HepG2 (cell line): Measurements from ENCODE around the gene BICDL2. TPM values are rescaled to one million over a fixed set of nuclear protein-coding genes. Genes with fewer than 3 reads are reported as not detected.

ENCODE experiments used
- CHD2 ChIP-seq: IDR thresholded peaks from 2 replicates; pipeline ENCODE4 v1.6.1; 2011; ENCODE audit warnings: low read depth, low read length, improper control_type of control experiment
- DMAP1 ChIP-seq: IDR thresholded peaks from 2 replicates; pipeline ENCODE4 v1.6.1; 2016
- ETV5 ChIP-seq: IDR thresholded peaks from 2 replicates; pipeline ENCODE4 v1.6.1; 2018; ENCODE audit warnings: missing biosample characterization, missing genetic modification reagents, inconsistent platforms, borderline replicate concordance
- EZH2 ChIP-seq: conservative IDR thresholded peaks from 2 replicates; pipeline ENCODE4 v1.6.1; 2012; ENCODE audit warnings: mild to moderate bottlenecking, low read depth, low read length, moderate library complexity
- IRF2 ChIP-seq: IDR thresholded peaks from 2 replicates; pipeline ENCODE4 v1.6.1; 2018; ENCODE audit warnings: missing genetic modification reagents, missing compliant biosample characterization
- MXD1 ChIP-seq: sonication (generic); formaldehyde crosslinking; IDR thresholded peaks from 2 replicates; pipeline ENCODE4 v1.4.0; 2020; ENCODE audit warnings: mild to moderate bottlenecking, missing genetic modification reagents
- NFYB ChIP-seq: sonication (generic); formaldehyde crosslinking; IDR thresholded peaks from 2 replicates; pipeline ENCODE4 v1.4.0; 2020; ENCODE audit warnings: missing genetic modification reagents
- NFYC ChIP-seq: IDR thresholded peaks from 2 replicates; pipeline ENCODE4 v1.6.1; 2016; ENCODE audit warnings: missing genetic modification reagents, missing compliant biosample characterization
- NR2C2 ChIP-seq: sonication (generic); formaldehyde crosslinking; IDR thresholded peaks from 2 replicates; pipeline ENCODE4 v1.4.0; 2020; ENCODE audit warnings: missing genetic modification reagents, mild to moderate bottlenecking, moderate library complexity, borderline replicate concordance
- PCBP2 ChIP-seq: fragments of 200-400 bp; formaldehyde crosslinking; optimal IDR thresholded peaks from 2 replicates; pipeline ENCODE3; 2018; ENCODE audit warnings: low read length, low read depth; ENCODE audit not compliant: poor library complexity, severe bottlenecking
- PHF8 ChIP-seq: sonication (generic); formaldehyde crosslinking; IDR thresholded peaks from 2 replicates; pipeline ENCODE4 v1.5.0; 2020; ENCODE audit warnings: missing genetic modification reagents
- SMARCC2 ChIP-seq: fragments of 450-650 bp; IDR thresholded peaks from 2 replicates; pipeline ENCODE4 v1.6.1; 2017; ENCODE audit warnings: antibody characterized with exemption, mild to moderate bottlenecking
- SOX6 ChIP-seq, 2 experiments: fragments of 450-650 bp in 1 of 2; sonication (generic) in 1 of 2; formaldehyde crosslinking in 1 of 2; IDR thresholded peaks; 2 replicates each; pipeline versions ENCODE4 v1.4.0 to v1.6.1; 2017 to 2020; ENCODE audit warnings: antibody characterized with exemption in 1 of 2, mild to moderate bottlenecking in 1 of 2, missing genetic modification reagents in 1 of 2
- TGIF2 ChIP-seq: IDR thresholded peaks from 2 replicates; pipeline ENCODE4 v1.6.1; 2016; ENCODE audit warnings: control low read depth, missing compliant biosample characterization
- ZNF263 ChIP-seq: sonication (generic); formaldehyde crosslinking; IDR thresholded peaks from 2 replicates; pipeline ENCODE4 v1.4.0; 2020; ENCODE audit warnings: missing genetic modification reagents
- ZNF3 ChIP-seq: IDR thresholded peaks from 2 replicates; pipeline ENCODE4 v1.7.0; 2017; ENCODE audit warnings: inconsistent platforms
- ZNF430 ChIP-seq: sonication (generic); formaldehyde crosslinking; IDR thresholded peaks from 2 replicates; pipeline ENCODE4 v1.9.0; 2021; ENCODE audit warnings: mild to moderate bottlenecking, missing genetic modification reagents
- ZNF468 ChIP-seq: sonication (generic); formaldehyde crosslinking; IDR thresholded peaks from 2 replicates; pipeline ENCODE4 v1.8.0; 2022; ENCODE audit warnings: mild to moderate bottlenecking, moderate library complexity, missing genetic modification reagents
- ZNF501 ChIP-seq: sonication (generic); formaldehyde crosslinking; IDR thresholded peaks from 2 replicates; pipeline ENCODE4 v1.5.1; 2020; ENCODE audit warnings: mild to moderate bottlenecking, moderate library complexity, missing genetic modification reagents
- ZNF557 ChIP-seq: sonication (generic); formaldehyde crosslinking; IDR thresholded peaks from 2 replicates; pipeline ENCODE4 v1.4.0; 2020; ENCODE audit warnings: missing genetic modification reagents
- ZNF7 ChIP-seq: IDR thresholded peaks from 2 replicates; pipeline ENCODE4 v1.6.1; 2016; ENCODE audit warnings: missing biosample characterization, missing genetic modification reagents
- ZNF879 ChIP-seq: sonication (generic); formaldehyde crosslinking; IDR thresholded peaks from 2 replicates; pipeline ENCODE4 v1.8.1; 2023; ENCODE audit warnings: missing genetic modification reagents
- polyA plus RNA-seq, 8 experiments: library from polyadenylated mRNA; depleted of rRNA in 3 of 8; stranded (reverse) in 7 of 8; unstranded in 1 of 8; fragments of >200 nt; fragmentation: Illumina TruSeq in 4 of 8; extraction: Trizol in 4 of 8; gene quantifications; 2 replicates each; pipeline versions ENCODE4 v1.2.1 to v1.2.3, GENCODE V29; 2011 to 2016; ENCODE audit warnings: low read depth in 4 of 8, missing spikeins in 1 of 8, mixed read lengths in 1 of 8; ENCODE audit not compliant: insufficient read depth in 1 of 8
- total RNA-seq, 5 experiments: library from RNA; depleted of rRNA; stranded (reverse); fragments of >200 nt; fragmentation: Illumina TruSeq; extraction: Trizol; gene quantifications; 2 replicates each; pipeline ENCODE4 v1.2.3, GENCODE V29; 2016; ENCODE audit warnings: low read depth in 1 of 5
- TF ChIP-seq, protein P1 (sequence below): sonication (generic); formaldehyde crosslinking; IDR thresholded peaks from 2 replicates; pipeline ENCODE4 v1.8.0; 2023; ENCODE audit warnings: mild to moderate bottlenecking, missing genetic modification reagents
- TF ChIP-seq, protein P2 (sequence below): sonication (generic); formaldehyde crosslinking; conservative IDR thresholded peaks from 2 replicates; pipeline ENCODE4 v1.4.0; 2020; ENCODE audit warnings: missing genetic modification reagents
- TF ChIP-seq, protein P3 (sequence below): sonication (generic); formaldehyde crosslinking; IDR thresholded peaks from 2 replicates; pipeline ENCODE4 v1.5.1; 2020; ENCODE audit warnings: missing genetic modification reagents, mild to moderate bottlenecking, borderline replicate concordance

The BICDL2 gene
- total and polyA plus RNA-seq, 2 of the 13 experiments (the other 11 are each of a cell fraction or from before 2014, with no cell fraction given), result 0.12 TPM; not detected in 1

DNA sequence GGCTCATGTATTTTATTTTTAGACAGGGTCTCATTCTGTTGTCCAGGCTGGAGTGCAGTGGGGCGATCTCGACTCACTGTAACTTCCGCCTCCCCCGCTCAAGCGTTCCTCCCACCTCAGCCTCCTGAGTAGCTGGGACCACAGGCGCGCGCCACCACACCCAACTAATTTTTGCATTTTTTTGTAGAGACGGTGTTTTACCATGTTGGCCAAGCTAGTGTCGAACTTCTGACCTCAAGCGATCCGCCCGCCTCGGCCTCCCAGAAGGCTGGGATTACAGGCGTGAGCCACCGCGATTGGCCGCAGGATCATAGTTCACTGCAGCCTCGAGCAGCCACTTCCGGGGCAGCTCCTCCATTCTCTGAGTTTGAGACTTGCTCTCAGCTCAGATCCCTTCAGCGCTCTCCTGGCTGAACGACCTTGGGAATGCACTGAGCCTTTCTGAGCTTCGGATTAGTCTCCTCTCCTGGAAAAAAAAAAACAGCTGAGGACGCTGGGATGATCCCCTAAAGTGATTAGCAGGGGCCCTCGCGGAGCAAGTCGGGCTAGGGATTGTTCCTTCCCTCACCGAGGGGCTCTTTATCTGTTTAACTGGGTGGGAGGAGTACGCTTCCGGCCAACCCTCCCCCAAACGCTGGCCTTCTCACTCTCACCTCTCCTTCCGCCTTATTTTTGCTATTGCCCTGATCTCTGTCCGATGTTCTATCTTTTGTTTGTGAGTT is 55.4 kb downstream of the BICDL2 start (continued):
- TF ChIP-seq SMARCC2 (no peak), NR2C2 (CRISPR knock-in tag) (peak; percentile 92), TGIF2 (CRISPR knock-in tag) (0 out of 2 replicates have a peak, but pooled peaks have one; percentile 40), ZNF879 (no peak), ZNF263 (CRISPR knock-in tag) (peak; percentile 65; the same call in 1 of the 2 replicates), ZNF501 (CRISPR knock-in tag) (peak; percentile 62; the same call in 1 of the 2 replicates), ZNF430 (CRISPR knock-in tag) (0 out of 2 replicates have a peak, but pooled peaks have one; percentile 26), NFYB (peak; percentile 51; the same call in 1 of the 2 replicates), MXD1 (CRISPR knock-in tag) (peak; percentile 55; the same call in 1 of the 2 replicates), IRF2 (CRISPR knock-in tag) (peak; percentile 35; the same call in 1 of the 2 replicates), ETV5 (CRISPR knock-in tag) (peak; percentile 81; the same call in 1 of the 2 replicates), CHD2 (no peak), NFYC (CRISPR knock-in tag) (peak; percentile 55), ZNF557 (CRISPR knock-in tag) (no peak), ZNF3 (CRISPR knock-in tag) (no peak), ZNF7 (CRISPR knock-in tag) (0 out of 2 replicates have a peak, but pooled peaks have one; percentile 37), DMAP1 (peak; percentile 41; the same call in 1 of the 2 replicates), ZNF468 (CRISPR knock-in tag) (no peak), PHF8 (CRISPR knock-in tag) (no peak), PCBP2 (no peak), EZH2 (no peak), SOX6 (IDR thresholded peaks at IDR 0.05) (no peak), SOX6 (CRISPR knock-in tag; IDR thresholded peaks at IDR 0.05) (peak; percentile 37; the same call in 1 of the 2 replicates)
- TF ChIP-seq, protein P1, sequence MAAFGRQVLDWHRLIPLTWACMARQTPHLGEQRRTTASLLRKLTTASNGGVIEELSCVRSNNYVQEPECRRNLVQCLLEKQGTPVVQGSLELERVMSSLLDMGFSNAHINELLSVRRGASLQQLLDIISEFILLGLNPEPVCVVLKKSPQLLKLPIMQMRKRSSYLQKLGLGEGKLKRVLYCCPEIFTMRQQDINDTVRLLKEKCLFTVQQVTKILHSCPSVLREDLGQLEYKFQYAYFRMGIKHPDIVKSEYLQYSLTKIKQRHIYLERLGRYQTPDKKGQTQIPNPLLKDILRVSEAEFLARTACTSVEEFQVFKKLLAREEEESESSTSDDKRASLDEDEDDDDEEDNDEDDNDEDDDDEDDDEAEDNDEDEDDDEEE (CRISPR knock-in tag), result 0 out of 2 replicates have a peak, but pooled peaks have one; percentile 21
- TF ChIP-seq, protein P2, sequence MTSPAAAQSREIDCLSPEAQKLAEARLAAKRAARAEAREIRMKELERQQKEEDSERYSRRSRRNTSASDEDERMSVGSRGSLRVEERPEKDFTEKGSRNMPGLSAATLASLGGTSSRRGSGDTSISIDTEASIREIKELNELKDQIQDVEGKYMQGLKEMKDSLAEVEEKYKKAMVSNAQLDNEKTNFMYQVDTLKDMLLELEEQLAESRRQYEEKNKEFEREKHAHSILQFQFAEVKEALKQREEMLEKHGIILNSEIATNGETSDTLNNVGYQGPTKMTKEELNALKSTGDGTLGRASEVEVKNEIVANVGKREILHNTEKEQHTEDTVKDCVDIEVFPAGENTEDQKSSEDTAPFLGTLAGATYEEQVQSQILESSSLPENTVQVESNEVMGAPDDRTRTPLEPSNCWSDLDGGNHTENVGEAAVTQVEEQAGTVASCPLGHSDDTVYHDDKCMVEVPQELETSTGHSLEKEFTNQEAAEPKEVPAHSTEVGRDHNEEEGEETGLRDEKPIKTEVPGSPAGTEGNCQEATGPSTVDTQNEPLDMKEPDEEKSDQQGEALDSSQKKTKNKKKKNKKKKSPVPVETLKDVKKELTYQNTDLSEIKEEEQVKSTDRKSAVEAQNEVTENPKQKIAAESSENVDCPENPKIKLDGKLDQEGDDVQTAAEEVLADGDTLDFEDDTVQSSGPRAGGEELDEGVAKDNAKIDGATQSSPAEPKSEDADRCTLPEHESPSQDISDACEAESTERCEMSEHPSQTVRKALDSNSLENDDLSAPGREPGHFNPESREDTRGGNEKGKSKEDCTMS (CRISPR knock-in tag), result no peak
- TF ChIP-seq, protein P3, sequence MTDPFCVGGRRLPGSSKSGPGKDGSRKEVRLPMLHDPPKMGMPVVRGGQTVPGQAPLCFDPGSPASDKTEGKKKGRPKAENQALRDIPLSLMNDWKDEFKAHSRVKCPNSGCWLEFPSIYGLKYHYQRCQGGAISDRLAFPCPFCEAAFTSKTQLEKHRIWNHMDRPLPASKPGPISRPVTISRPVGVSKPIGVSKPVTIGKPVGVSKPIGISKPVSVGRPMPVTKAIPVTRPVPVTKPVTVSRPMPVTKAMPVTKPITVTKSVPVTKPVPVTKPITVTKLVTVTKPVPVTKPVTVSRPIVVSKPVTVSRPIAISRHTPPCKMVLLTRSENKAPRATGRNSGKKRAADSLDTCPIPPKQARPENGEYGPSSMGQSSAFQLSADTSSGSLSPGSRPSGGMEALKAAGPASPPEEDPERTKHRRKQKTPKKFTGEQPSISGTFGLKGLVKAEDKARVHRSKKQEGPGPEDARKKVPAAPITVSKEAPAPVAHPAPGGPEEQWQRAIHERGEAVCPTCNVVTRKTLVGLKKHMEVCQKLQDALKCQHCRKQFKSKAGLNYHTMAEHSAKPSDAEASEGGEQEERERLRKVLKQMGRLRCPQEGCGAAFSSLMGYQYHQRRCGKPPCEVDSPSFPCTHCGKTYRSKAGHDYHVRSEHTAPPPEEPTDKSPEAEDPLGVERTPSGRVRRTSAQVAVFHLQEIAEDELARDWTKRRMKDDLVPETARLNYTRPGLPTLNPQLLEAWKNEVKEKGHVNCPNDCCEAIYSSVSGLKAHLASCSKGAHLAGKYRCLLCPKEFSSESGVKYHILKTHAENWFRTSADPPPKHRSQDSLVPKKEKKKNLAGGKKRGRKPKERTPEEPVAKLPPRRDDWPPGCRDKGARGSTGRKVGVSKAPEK (CRISPR knock-in tag), result 0 out of 2 replicates have a peak, but pooled peaks have one; percentile 36
